PC-9 (cell line): Measurements from ENCODE around the gene FAM171A1. TPM values are rescaled to one million over a fixed set of nuclear protein-coding genes. Genes with fewer than 3 reads are reported as not detected.
"Not testable (repeated sequence)": the region's sequence is repeated elsewhere in the genome, so short reads cannot be mapped to it uniquely, and the experiment has no call there.

Source experiments
- BruUV-seq: library from RNA; stranded (reverse); fragments of 400-500 nt; replicated peaks from 2 replicates; lab custom pipeline; 2021; lab: Mats Ljungman, UMichigan
- CTCF ChIA-PET: fragments of 300-600 bp; sonication (Branson Sonifier 250); formaldehyde crosslinking; loops from one replicate; lab custom pipeline; 2022; ENCODE audit warnings: antibody characterized with exemption; lab: Charles Lee
- POLR2A ChIA-PET: fragments of 300-600 bp; sonication (Branson Sonifier 250); formaldehyde crosslinking; loops from one replicate; lab custom pipeline; 2022; ENCODE audit warnings: antibody characterized with exemption; ENCODE audit not compliant: unreplicated experiment; lab: Charles Lee
- DNase-seq, 2 experiments: peaks; one replicate each; pipeline versions ENCODE4 v3.0.0 to v3.0.0-alpha.2; 2015 to 2022; ENCODE audit warnings: mixed read lengths in 1 of 2
- H2AFZ ChIP-seq: fragments of 200-600 bp; sonication (generic); 2 replicates; pipeline ENCODE4 v1.8.1; 2017; ENCODE audit warnings: antibody characterized with exemption
- H3F3A ChIP-seq: fragments of 200-600 bp; sonication (generic); 2 replicates; pipeline ENCODE4 v1.8.1; 2017; ENCODE audit warnings: antibody characterized with exemption, mild to moderate bottlenecking, low read depth; ENCODE audit not compliant: insufficient read depth
- H3K27ac ChIP-seq: fragments of 200-600 bp; sonication (generic); 2 replicates; pipeline ENCODE4 v1.6.1; 2016; ENCODE audit warnings: mixed run types
- H3K27me3 ChIP-seq: fragments of 200-600 bp; sonication (generic); 2 replicates; pipeline ENCODE4 v1.6.1; 2016; ENCODE audit warnings: low read depth, mixed run types; ENCODE audit not compliant: insufficient read depth
- H3K36me3 ChIP-seq: fragments of 200-600 bp; sonication (generic); 2 replicates; pipeline ENCODE4 v1.6.1; 2016; ENCODE audit warnings: low read depth, mixed run types
- H3K4me1 ChIP-seq: fragments of 200-600 bp; sonication (generic); replicated peaks from 2 replicates; pipeline ENCODE4 v1.6.1; 2016; ENCODE audit warnings: mixed run types; ENCODE audit not compliant: insufficient read depth
- H3K4me2 ChIP-seq: fragments of 200-600 bp; sonication (generic); 2 replicates; pipeline ENCODE4 v1.6.1; 2017; ENCODE audit warnings: mixed run types
- H3K4me3 ChIP-seq: fragments of 200-600 bp; sonication (generic); 2 replicates; pipeline ENCODE4 v1.6.1; 2016; ENCODE audit warnings: mixed run types
- H3K79me2 ChIP-seq: fragments of 200-600 bp; sonication (generic); 2 replicates; pipeline ENCODE4 v1.6.1; 2017; ENCODE audit warnings: low read depth, mixed run types
- H3K9me2 ChIP-seq: fragments of 200-600 bp; sonication (generic); 2 replicates; pipeline ENCODE4 v1.8.1; 2017; ENCODE audit warnings: mild to moderate bottlenecking; ENCODE audit not compliant: insufficient read depth
- H3K9me3 ChIP-seq: fragments of 200-600 bp; sonication (generic); 2 replicates; pipeline ENCODE4 v1.8.1; 2016; ENCODE audit warnings: low read depth; ENCODE audit not compliant: insufficient read depth
- H4K20me1 ChIP-seq: fragments of 200-600 bp; sonication (generic); 2 replicates; pipeline ENCODE4 v1.8.1; 2017; ENCODE audit not compliant: insufficient read depth
- CTCF ChIP-seq: fragments of 200-600 bp; sonication (generic); conservative IDR thresholded peaks from 2 replicates; pipeline ENCODE4 v1.6.1; 2017; ENCODE audit warnings: mixed run types, antibody characterized with exemption, mild to moderate bottlenecking, moderate library complexity
- EZH2 ChIP-seq: fragments of 200-600 bp; sonication (generic); IDR thresholded peaks from 2 replicates; pipeline ENCODE4 v1.8.0; 2017; ENCODE audit warnings: antibody characterized with exemption, low read depth
- intact Hi-C: fragments of 100-400 bp; cut with micrococcal nuclease; formaldehyde crosslinking; loops from one replicate; pipeline ENCODE4 v1.10.0; 2022; ENCODE audit not compliant: unreplicated experiment
- total RNA-seq: library from RNA; stranded (reverse); gene quantifications from 2 replicates; pipeline ENCODE4 v1.2.3, GENCODE V29; 2021

The FAM171A1 gene
- total RNA-seq, 1 experiment from 2014 or later = 3.0 TPM

DNA sequence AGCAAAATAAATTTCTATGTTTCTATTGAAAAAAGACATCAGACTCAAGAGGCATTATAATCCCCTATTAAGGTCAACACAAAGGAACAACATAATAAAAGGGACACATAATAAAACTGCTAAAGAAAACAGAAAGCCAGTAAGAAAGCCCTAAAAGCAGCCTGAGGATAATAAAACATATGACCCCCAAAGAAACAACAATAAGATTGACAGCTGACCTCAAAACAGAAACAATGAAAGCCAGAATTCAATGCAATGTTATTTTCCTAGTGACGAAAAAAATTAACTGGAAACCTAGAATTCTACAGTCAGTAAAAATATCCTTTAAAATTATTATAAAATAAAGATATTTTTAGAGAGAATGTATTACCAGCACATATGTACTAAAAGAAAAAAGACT lies 44.9 kb upstream of the FAM171A1 start:
- H3K27me3 ChIP-seq = no peaks in the 10 kb centered on the region
- intact Hi-C loops = no loop called here
- no peaks in the 10 kb centered on the region for H3K9me2 ChIP-seq
- no peak for DNase-seq
- H3K27ac ChIP-seq = no peak overlapping the region
- H3K4me1 ChIP-seq = no peaks in the 10 kb centered on the region
- no peak overlapping the region for H3K4me3 ChIP-seq
- H3K4me2 ChIP-seq = no peak overlapping the region
- TF ChIP-seq EZH2 (no peak), CTCF (no peak)
- no peaks in the 10 kb centered on the region for H4K20me1 ChIP-seq
- no TSS peak for BruUV-seq
- ChIA-PET CTCF (no interaction called here), POLR2A (no interaction called here)
- H3F3A ChIP-seq = no peaks in the 10 kb centered on the region
- H2AFZ ChIP-seq = no peak overlapping the region
- H3K79me2 ChIP-seq = no peaks in the 10 kb centered on the region
- no peaks in the 10 kb centered on the region for H3K36me3 ChIP-seq
- H3K9me3 ChIP-seq = no peaks in the 10 kb centered on the region; the same call in 1 of the 2 replicates

GRCh38 chr10:15411010-15411409 lies 39.9 kb upstream of the FAM171A1 start:
- Histone ChIP-seq H3K79me2 (no peaks in the 10 kb centered on the region), H3K4me2 (no peak overlapping the region), H3K4me3 (no peak overlapping the region), H3K27ac (no peak overlapping the region), H3K36me3 (no peaks in the 10 kb centered on the region), H3K9me3 (no peaks in the 10 kb centered on the region), H3K9me2 (no peaks in the 10 kb centered on the region), H3F3A (no peaks in the 10 kb centered on the region), H3K4me1 (no peaks in the 10 kb centered on the region), H2AFZ (no peak overlapping the region), H3K27me3 (no peaks in the 10 kb centered on the region; the same call in 1 of the 2 replicates), H4K20me1 (no peaks in the 10 kb centered on the region)
- BruUV-seq = no TSS peak
- intact Hi-C loops = no loop called here
- ChIA-PET POLR2A (no interaction called here), CTCF (interaction anchor here (0.6 kb wide), 1 partner anchor 1384 kb away, joined by 11 read pairs; no protein-coding TSS in a partner anchor)
- no peak for TF ChIP-seq CTCF
- TF ChIP-seq EZH2 = no peak
- DNase-seq = no peak

GRCh38 chr10:15409350-15409749 lies 38.3 kb upstream of the FAM171A1 start:
- H3K27ac ChIP-seq, DNase-seq, BruUV-seq, H3K4me2 ChIP-seq, intact Hi-C loops, H3K4me3 ChIP-seq, H3K4me1 ChIP-seq, POLR2A ChIA-PET, H3K79me2 ChIP-seq, H3K27me3 ChIP-seq, H3K9me2 ChIP-seq, H3K36me3 ChIP-seq, CTCF ChIA-PET, H3K9me3 ChIP-seq, H2AFZ ChIP-seq, H4K20me1 ChIP-seq, H3F3A ChIP-seq: not testable (repeated sequence)

DNA sequence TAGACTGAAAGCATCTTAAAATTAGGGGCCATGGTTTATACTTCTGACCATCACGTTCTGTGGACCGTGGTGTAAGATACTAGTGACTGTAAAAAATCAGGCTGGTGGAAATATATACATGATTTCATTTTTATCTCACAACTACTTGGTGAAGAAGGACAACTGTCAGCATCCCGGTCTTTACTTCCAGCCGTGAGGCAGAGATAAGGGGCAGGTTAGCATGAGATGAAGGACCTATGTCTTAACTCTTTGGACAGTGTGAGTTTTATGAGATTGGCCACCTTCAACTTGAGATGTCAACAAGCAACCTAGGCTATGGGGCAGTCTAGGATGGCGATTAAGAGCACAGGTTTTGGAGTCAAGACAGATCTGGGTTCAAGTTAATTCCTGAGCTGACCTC lies 37.5 kb upstream of the FAM171A1 start:
- Histone ChIP-seq H3K4me1 (no peaks in the 10 kb centered on the region), H3K27me3 (no peaks in the 10 kb centered on the region; the same call in 1 of the 2 replicates), H3K27ac (no peak overlapping the region), H3K4me2 (no peak overlapping the region), H3K9me2 (no peaks in the 10 kb centered on the region), H3K9me3 (no peaks in the 10 kb centered on the region), H3K79me2 (no peaks in the 10 kb centered on the region), H2AFZ (no peak overlapping the region), H4K20me1 (no peaks in the 10 kb centered on the region), H3F3A (no peaks in the 10 kb centered on the region), H3K36me3 (no peaks in the 10 kb centered on the region), H3K4me3 (no peak overlapping the region)
- ChIA-PET POLR2A (no interaction called here), CTCF (no interaction called here)
- BruUV-seq = no TSS peak
- no peak for DNase-seq
- intact Hi-C loops = no loop called here
- TF ChIP-seq CTCF (no peak), EZH2 (no peak)
